Middle frontal gyrus (tissue), 1 donor: Measurements from ENCODE around the gene SGPL1.
"Not testable (repeated sequence)": the region's sequence is repeated elsewhere in the genome, so short reads cannot be mapped to it uniquely, and the experiment has no call there.

ENCODE experiments used
- DNase-seq: peaks from one replicate; pipeline ENCODE4 v3.0.0-alpha.2; 2015; ENCODE audit warnings: low spot score; ENCODE audit errors: extremely low spot score

Gene SGPL1

DNA sequence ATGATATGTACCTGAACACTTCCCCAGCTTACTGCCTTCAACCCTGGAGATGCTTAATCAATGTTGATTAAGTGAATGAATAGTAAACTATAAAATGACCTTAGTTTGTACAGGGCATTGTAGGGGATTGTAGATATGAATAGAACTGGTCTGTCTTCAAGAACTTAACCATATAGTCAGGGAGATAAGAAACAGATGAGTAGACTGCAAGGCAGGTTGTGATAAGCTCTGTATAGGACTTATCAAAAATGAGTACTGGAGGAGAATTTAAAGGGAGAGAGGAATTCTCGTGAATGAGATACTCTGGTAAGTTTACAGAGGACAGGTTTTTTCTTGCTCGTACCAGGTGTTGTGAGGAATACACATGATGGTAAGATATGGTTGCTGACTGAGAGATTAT lies 27.6 kb downstream of the SGPL1 start:
- DNase-seq: no peak

- no peak for DNase-seq
Measured at GRCh38 chr10:70843776-70844489, 28.2 kb downstream of the SGPL1 start.

- no peak for DNase-seq
Measured at GRCh38 chr10:70845256-70845655, 29.5 kb downstream of the SGPL1 start.

DNA sequence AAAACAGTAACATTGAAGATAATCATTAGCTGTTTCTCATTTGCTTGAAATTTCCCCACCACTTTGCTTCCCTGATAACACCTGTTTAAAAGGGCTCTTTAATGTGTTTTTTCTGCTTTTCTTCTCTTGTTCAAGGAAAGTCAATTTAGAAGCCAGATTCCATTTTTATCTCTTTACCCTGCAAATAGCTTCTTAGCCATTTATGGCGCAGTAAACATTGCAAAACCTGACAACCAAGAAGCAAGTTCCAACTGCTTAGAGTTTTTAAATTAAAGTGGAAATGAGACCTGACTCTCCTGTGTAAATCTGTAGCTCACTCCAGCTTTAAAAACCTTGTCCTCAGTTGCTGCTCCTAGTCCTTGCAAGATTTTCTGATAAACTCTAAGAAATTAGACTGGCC lies 30.1 kb downstream of the SGPL1 start:
- DNase-seq: no peak

DNA sequence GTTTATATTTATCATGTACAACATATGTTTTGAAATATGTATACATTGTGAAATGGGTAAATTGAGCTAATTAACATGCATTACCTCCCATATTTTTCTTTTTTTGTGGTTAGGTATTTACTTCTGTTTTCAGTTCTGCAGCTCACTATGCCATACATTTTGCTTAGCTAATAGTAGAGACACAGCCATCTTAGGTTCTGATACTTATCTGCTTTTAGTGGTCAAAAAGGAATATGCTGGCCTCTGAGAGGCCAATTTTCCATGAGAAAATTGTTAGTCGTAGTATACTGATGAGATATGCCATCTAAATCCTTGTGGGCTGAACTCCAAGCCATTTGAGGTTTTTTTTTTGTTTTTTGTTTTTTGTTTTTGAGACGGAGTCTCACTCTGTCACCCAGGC lies 31.0 kb downstream of the SGPL1 start:
- DNase-seq: no peak

- no peak for DNase-seq
Measured at GRCh38 chr10:70847659-70848360, 32.1 kb downstream of the SGPL1 start.

- DNase-seq: no peak
Measured at GRCh38 chr10:70849582-70850016, 33.9 kb downstream of the SGPL1 start.

- DNase-seq: no peak
Measured at GRCh38 chr10:70850097-70850496, 34.3 kb downstream of the SGPL1 start.

DNA sequence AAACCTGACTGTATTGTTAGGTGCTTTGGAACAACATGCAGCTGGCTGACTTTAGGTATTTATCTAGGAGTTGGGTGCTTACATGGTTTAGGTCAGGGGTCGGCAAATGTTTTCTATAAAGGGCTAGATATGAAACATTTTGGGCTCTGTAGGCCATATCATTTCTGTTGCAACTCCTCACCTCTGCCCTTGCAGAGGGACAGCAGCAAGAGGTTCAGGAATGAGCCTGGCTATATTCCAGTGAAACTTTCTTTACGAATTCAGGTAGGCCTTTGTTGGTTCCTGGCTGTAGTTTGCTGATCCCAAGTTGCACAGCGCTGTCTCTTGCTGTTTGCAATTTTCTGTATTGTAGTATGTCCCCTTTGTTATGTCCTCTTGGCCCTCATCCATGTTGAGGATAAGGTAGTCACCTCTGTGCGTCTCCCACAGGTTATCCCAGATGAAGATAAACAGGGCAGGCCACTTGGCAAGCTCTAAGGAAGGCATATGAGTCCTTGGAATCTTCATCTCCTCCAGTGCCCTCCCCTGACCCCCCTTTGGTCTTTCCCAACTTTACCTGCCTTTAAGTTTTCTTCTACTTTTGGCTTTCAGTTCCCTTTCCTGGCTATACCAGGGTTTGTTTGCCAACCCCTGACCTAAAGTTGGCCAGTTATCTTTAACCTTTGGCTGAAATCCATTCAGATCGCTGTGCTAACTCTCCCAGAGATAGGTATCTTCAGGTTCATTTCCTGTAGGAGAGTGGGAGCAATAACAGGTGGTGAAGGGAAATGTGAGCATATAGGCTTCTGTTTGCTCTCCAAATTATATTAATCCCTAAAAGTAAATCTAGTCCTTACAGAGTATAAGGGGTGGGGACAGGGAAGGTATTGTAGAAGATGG lies 36.1 kb downstream of the SGPL1 start:
- DNase-seq: no peak

- no peak for DNase-seq
Measured at GRCh38 chr10:70853038-70853437, 37.3 kb downstream of the SGPL1 start.

DNA sequence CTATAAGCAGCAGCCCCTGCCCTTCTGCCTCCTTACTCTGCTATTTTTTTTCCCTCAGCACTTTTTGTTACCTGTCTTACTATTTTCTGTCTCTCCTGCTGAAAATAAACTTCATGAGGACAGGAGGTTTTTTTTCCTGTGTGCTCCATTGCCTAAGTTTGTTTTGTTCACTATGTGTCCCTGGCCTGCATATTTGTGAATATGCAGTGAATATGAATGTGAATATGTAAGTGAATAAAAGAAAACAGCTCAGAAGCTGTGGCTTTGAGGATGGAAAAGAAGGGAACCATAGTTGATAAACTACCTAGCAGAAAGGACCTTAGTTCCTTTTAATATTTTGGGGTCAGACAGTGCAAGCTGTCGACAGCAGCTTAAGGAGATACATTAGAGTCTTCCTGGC lies 37.7 kb downstream of the SGPL1 start:
- no peak for DNase-seq

- DNase-seq: no peak
Measured at GRCh38 chr10:70856454-70856853, 40.7 kb downstream of the SGPL1 start.

DNA sequence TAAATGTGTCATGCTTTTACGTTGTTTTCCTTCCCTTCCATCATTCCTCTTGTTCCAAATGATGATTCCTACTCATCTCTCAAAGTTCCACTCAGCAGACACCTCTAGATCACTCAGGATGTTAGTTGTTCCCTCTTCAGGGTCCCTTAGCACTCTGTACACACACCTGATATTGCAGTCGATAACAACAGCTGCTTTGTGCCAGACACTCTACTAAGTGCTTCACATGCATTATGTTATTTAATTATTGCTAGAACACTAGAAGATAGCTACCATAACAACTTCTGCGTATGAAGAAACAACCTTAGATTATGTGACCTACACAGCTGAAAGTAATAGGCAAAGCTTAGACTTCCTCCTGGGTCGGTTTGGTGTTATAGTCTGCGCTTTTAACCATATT lies 43.0 kb downstream of the SGPL1 start:
- no peak for DNase-seq

DNA sequence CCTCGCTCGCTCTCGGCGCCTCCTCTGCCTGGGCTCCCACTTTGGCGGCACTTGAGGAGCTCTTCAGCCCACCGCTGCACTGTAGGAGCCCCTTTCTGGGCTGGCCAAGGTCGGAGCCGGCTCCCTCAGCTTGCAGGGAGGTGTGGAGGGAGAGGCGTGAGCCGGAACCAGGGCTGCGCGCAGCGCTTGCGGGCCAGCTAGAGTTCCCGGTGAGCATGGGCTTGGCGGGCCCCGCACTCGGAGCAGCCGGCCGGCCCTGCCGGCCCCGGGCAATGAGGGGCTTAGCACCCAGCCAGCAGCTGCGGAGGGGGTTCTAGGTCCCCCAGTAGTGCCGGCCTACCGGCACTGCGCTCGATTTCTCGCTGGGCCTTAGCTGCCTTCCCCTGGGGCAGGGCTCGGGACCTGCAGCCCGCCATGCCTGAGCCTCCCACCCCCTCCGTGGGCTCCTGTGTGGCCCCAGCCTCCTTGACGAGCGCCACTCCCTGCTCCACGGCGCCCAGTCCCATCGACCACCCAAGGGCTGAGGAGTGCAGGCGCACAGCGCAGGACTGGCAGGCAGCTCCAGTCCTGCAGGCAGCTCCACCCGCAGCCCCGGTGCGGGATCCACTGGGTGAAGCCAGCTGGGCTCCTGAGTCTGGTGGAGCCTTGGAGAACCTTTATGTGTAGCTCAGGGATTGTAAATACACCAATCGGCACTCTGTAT lies 45.9 kb downstream of the SGPL1 start:
- DNase-seq: not testable (repeated sequence)

- no peak for DNase-seq
Measured at GRCh38 chr10:70863470-70864160, 47.9 kb downstream of the SGPL1 start.

- DNase-seq: no peak
Measured at GRCh38 chr10:70864935-70865334, 49.2 kb downstream of the SGPL1 start.

GRCh38 chr10:70866424-70866823 lies 50.7 kb downstream of the SGPL1 start:
- DNase-seq: no peak

DNA sequence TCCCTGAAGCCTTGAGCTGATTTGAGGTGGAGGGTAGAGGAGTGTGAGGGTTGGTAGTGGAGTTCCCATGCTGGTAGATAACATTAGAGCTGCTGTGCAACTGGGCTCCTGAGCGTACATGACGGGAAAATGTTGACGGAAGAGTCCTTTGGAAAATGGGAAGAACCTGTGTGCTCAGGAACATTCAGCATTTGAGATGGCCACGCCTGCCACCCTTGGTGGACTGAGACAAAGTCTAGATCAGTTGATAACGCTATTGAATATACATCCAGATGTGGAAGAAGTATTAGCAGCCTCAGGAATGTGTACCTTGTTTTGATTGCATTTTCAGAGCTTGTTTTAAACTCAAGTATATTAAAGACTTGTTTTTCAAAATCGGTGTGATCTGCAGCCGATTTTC lies 56.5 kb downstream of the SGPL1 start:
- DNase-seq: no peak

- DNase-seq: no peak
Measured at GRCh38 chr10:70874061-70874460, 58.3 kb downstream of the SGPL1 start.

- no peak for DNase-seq
Measured at GRCh38 chr10:70879207-70879606, 63.5 kb downstream of the SGPL1 start.

DNA sequence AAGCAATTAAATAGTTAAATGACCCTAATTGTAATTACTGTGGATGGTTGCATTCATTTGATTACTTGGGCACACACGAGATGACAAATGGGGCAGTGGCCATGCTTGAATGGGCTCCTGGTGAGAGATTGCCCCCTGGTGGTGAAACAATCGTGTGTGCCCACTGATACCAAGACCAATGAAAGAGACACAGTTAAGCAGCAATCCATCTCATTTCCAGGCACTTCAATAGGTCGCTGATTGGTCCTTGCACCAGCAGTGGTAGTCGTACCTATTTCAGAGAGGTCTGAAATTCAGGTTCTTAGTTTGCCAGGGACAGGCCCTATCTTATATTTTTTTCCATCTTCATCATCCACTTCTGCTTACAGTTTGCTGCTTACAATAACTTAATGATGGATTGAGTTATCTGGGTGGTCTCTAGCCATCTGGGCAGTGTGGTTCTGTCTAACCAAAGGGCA lies 64.4 kb downstream of the SGPL1 start:
- DNase-seq: peak; percentile 78
